ENCODE measurements around the gene GTF3C1.

Gene GTF3C1

GRCh38 chr16:27517664-27518063 lies 32.0 kb downstream of the GTF3C1 start:
- DNase-seq = no peak

- DNase-seq = no peak
Measured at GRCh38 chr16:27516365-27516764, 33.3 kb downstream of the GTF3C1 start.

GRCh38 chr16:27515874-27516353 lies 33.8 kb downstream of the GTF3C1 start:
- DNase-seq = no peak

- no peak for DNase-seq
Measured at GRCh38 chr16:27514806-27515205, 34.9 kb downstream of the GTF3C1 start.

GRCh38 chr16:27511657-27512448 lies 37.9 kb downstream of the GTF3C1 start:
- no peak for DNase-seq

- no peak for DNase-seq
Measured at GRCh38 chr16:27508476-27508875, 41.2 kb downstream of the GTF3C1 start.

GRCh38 chr16:27506771-27507170 lies 42.9 kb downstream of the GTF3C1 start:
- DNase-seq = no peak

- DNase-seq = no peak
Measured at GRCh38 chr16:27505297-27506236, 44.1 kb downstream of the GTF3C1 start.

- no peak for DNase-seq
Measured at GRCh38 chr16:27503662-27504061, 46.1 kb downstream of the GTF3C1 start.

GRCh38 chr16:27500801-27501200 lies 48.9 kb downstream of the GTF3C1 start:
- DNase-seq = no peak

- DNase-seq = no peak
Measured at GRCh38 chr16:27499659-27500055, 50.1 kb downstream of the GTF3C1 start.

GRCh38 chr16:27498916-27499658 lies 50.6 kb downstream of the GTF3C1 start:
- no peak for DNase-seq

GRCh38 chr16:27498031-27498825 lies 51.5 kb downstream of the GTF3C1 start:
- DNase-seq = no peak

- no peak for DNase-seq
Measured at GRCh38 chr16:27495191-27495590, 54.5 kb downstream of the GTF3C1 start.

GRCh38 chr16:27492588-27492979 lies 57.1 kb downstream of the GTF3C1 start:
- DNase-seq = no peak

- DNase-seq = no peak
Measured at GRCh38 chr16:27491894-27492587, 57.7 kb downstream of the GTF3C1 start.

- no peak for DNase-seq
Measured at GRCh38 chr16:27489906-27490305, 59.8 kb downstream of the GTF3C1 start.

- DNase-seq = no peak
Measured at GRCh38 chr16:27489421-27489820, 60.3 kb downstream of the GTF3C1 start.

- no peak for DNase-seq
Measured at GRCh38 chr16:27486760-27487159, 63.0 kb downstream of the GTF3C1 start.

- no peak for DNase-seq
Measured at GRCh38 chr16:27486344-27486743, 63.4 kb downstream of the GTF3C1 start.

GRCh38 chr16:27485811-27486210 lies 63.9 kb downstream of the GTF3C1 start:
- DNase-seq = no peak

GRCh38 chr16:27485126-27485525 lies 64.6 kb downstream of the GTF3C1 start:
- DNase-seq = no peak
